Ovary (tissue), 9 donors: ENCODE measurements around the gene AMBRA1. TPM values are rescaled to one million over a fixed set of nuclear protein-coding genes. Genes with fewer than 3 reads are reported as not detected.

ENCODE experiments used
- DNase-seq, 5 donors: peaks; one replicate each; pipeline ENCODE4 v3.0.0-alpha.2; 2019 to 2020
- H3K27ac ChIP-seq, 2 donors: fragments of 200-600 bp; one replicate each; pipeline versions ENCODE4 v1.5.1 to v1.8.0; 2019 to 2022
- H3K27me3 ChIP-seq: fragments of 200-600 bp; one replicate; pipeline ENCODE4 v1.8.0; 2022
- H3K36me3 ChIP-seq: fragments of 200-600 bp; sonication (generic); one replicate; pipeline ENCODE4 v1.5.1; 2019
- H3K4me1 ChIP-seq: one replicate; pipeline ENCODE4 v1.8.1; 2013; ENCODE audit warnings: mild to moderate bottlenecking, moderate library complexity; ENCODE audit not compliant: insufficient read depth
- H3K4me3 ChIP-seq: fragments of 200-600 bp; sonication (generic); one replicate; pipeline ENCODE4 v1.5.1; 2017
- H3K9me3 ChIP-seq, 2 donors: fragments of 200-600 bp in 1 of 2; sonication (generic) in 1 of 2; one replicate each; pipeline versions ENCODE4 v1.5.1 to v1.8.1; 2013 to 2019; ENCODE audit warnings: mild to moderate bottlenecking in 1 of 2, moderate library complexity in 1 of 2
- EP300 ChIP-seq: sonication (generic); formaldehyde crosslinking; IDR thresholded peaks from one replicate; pipeline ENCODE4 v1.6.1; 2017; ENCODE audit warnings: antibody characterized with exemption
- POLR2A ChIP-seq: fragments of 450-650 bp; IDR thresholded peaks from one replicate; pipeline ENCODE4 v1.6.1; 2017; ENCODE audit warnings: antibody characterized with exemption, mild to moderate bottlenecking, moderate library complexity
- WGBS, 3 donors: extraction: QIAGEN DNeasy Blood & Tissue Kit in 1 of 3; methylation state at CpG; one replicate each; pipeline versions ENCODE4 v1.1.5 to v1.1.7; 2013 to 2017; 5-methylcytosine and 5-hydroxymethylcytosine counted together
- intact Hi-C, 4 donors: fragments of 100-400 bp; cut with DNase I; formaldehyde crosslinking; loops; one replicate each; pipeline versions ENCODE4 v1.11.0 to v1.15.1; 2022 to 2023
- polyA plus RNA-seq, 2 donors: library from polyadenylated mRNA; stranded (reverse); fragments of 200-250 nt in 1 of 2; fragments of 350-450 nt in 1 of 2; fragmentation: Illumina TruSeq in 1 of 2; extraction: RNeasy Lipid Tissue Mini Kit (QIAGEN cat#74804) in 1 of 2; gene quantifications; one replicate each; pipeline ENCODE4 v1.2.3, GENCODE V29; 2013 to 2014
- total RNA-seq, 7 donors: library from RNA; depleted of rRNA in 2 of 7; stranded (reverse); fragments of >200 nt in 2 of 7; fragmentation: NEBNext Ultra II Directional in 3 of 7; extraction: Animal tissue kit (Norgen Biotek cat#: 25700) in 3 of 7; gene quantifications; one replicate each; pipeline versions ENCODE4 v1.1.0 to v1.2.4, GENCODE V29; 2016 to 2023
- TF ChIP-seq, protein P1 (sequence below), 3 donors: fragments of 450-650 bp in 2 of 3; fragments of 200-600 bp in 1 of 3; IDR thresholded peaks; one replicate each; pipeline versions ENCODE4 v1.5.1 to v1.8.0; 2016 to 2022; ENCODE audit warnings: antibody characterized with exemption in 3 of 3, mild to moderate bottlenecking in 1 of 3
- donor health status: DM: no; HTN: no; CAD: no; lungs with moderate emphysema.
- donor health status: DM: no; HTN: no; CAD: no.
- donor health status: Bipolar disorder and iron deficiency.
- donor health status: DM: yes; HTN: yes; CAD: no.
- donor health status: DM: no; HTN: no; CAD: no.
- donor health status: DM: yes; HTN: yes; CAD: no.

The AMBRA1 gene
- total and polyA plus RNA-seq, 9 donors, result 18.7 to 38.1 (median 30.1) TPM

DNA sequence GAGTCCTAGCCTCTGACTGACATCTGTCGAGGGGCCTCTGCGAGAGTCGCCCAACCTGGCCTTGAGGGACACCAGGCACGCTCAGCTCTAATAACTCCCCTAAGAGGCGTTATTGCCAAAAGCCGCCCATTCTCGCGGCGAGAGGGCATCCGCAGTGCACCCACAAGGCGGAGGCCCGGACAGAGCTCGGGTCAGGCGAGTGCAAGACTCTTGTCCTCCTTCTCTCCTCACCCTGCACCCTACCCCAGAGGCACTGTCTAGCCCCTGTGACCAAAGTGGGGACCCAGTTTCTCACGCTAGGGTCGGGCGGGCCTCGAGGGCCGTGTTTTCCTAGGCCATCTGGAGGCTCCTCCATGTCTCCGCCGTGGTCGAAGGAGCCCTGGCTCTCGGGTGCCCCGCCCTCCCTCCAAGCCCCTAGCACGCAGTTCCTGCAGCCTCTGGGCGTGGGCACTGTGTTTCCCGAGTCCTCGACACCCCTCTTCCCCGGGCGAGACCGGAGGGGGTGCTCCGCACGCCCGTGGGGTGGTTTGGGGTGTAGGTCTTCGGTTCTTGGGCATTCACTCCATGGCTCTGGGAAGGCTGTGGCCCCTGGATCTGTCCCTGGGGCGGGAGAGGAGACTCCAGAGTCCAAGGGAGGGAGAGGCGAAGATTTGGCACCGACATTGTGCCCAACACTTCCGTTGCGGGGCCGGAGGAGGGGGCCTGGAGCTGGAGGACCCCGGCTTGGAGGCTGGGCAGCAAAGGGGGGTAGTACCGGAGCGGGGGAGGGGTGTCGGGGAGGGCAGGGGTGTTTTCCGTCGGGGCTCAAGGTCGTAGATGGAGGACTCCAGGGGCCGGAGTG lies 203.3 kb downstream of the AMBRA1 start:
- Histone ChIP-seq H3K27me3 (peaks cover 6% of the 10 kb centered on the region), H3K9me3 (no peaks in the 10 kb centered on the region), H3K27ac (no peak overlapping the region), H3K4me1 (peaks cover 19% of the 10 kb centered on the region), H3K4me3 (no peak overlapping the region), H3K36me3 (no peaks in the 10 kb centered on the region)
- WGBS, 3 donors, result 6 to 11% (median 7%) methylated on average over 45 to 49 of the region's 49 CpGs
- TF ChIP-seq, protein P1, sequence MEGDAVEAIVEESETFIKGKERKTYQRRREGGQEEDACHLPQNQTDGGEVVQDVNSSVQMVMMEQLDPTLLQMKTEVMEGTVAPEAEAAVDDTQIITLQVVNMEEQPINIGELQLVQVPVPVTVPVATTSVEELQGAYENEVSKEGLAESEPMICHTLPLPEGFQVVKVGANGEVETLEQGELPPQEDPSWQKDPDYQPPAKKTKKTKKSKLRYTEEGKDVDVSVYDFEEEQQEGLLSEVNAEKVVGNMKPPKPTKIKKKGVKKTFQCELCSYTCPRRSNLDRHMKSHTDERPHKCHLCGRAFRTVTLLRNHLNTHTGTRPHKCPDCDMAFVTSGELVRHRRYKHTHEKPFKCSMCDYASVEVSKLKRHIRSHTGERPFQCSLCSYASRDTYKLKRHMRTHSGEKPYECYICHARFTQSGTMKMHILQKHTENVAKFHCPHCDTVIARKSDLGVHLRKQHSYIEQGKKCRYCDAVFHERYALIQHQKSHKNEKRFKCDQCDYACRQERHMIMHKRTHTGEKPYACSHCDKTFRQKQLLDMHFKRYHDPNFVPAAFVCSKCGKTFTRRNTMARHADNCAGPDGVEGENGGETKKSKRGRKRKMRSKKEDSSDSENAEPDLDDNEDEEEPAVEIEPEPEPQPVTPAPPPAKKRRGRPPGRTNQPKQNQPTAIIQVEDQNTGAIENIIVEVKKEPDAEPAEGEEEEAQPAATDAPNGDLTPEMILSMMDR (IDR thresholded peaks at IDR 0.05), result no peak
- TF ChIP-seq POLR2A (no peak), EP300 (no peak)
- intact Hi-C loops, result loop anchor here in 1 of 4 donors (10.0 kb wide), 1 partner anchor 224 kb away; the partner anchor contains the start of genes ATG13 and HARBI1
- no peak for DNase-seq

DNA sequence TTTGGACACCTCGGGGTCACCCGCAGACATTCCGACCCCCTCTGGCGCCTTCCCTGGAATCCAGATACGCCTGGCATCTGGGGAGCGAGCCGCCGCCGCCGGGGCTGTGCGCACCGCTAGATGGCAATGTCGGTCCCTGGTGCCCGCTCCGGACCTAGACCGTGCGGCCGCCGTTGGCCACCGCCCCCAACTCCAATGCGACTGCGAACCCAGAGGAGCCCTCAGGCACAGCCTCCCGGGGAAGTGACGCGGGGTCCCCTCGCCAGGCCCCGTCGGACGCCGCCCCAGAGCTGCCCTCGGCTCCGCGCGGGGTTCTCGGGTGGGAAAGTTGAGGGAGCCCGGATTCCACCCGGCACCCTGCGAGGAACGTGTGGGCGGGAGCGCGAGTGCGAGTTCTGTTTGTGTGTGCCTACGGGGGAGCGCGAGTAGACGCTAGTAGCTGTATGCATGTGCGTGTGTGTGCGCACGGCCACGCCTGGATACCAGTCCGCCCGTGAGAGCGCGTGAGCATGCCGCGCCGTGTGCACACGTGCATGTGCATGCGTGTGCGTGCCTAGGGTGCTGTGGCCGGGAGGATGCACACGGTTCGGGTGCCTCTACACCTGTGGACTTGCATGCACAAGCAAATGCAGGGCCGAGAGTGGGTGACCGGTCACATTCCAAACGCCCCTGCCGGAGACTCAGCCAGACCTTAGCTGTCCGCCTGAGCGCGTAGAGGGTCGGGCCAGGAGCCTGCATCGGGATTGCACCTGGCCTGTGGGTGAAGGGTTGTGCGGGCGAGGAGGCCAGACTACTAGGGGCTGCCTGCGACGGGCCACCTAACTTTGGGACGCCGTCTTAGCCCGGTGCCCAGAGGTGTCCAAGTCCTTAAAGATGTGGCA lies 204.1 kb downstream of the AMBRA1 start:
- H3K9me3 ChIP-seq, result no peaks in the 10 kb centered on the region
- peak overlapping the region; percentile 2 for H3K4me3 ChIP-seq
- no peak overlapping the region for H3K27ac ChIP-seq
- peak; percentile 50 to 80 (median 67) for DNase-seq
- 1 to 2% (median 1%) methylated on average over 71 to 80 of the region's 80 CpGs for whole genome bisulfite sequencing, 3 donors
- peaks cover 6% of the 10 kb centered on the region for H3K27me3 ChIP-seq
- peaks cover 19% of the 10 kb centered on the region for H3K4me1 ChIP-seq
- intact Hi-C loops, result loop anchor here (2.0 to 10.0 kb wide), 4 partner anchors 148 to 228 kb away; partner anchors contain the start of genes ATG13 (in 4 of the 4) and HARBI1 (in 4 of the 4)
- no peak for TF ChIP-seq POLR2A
- TF ChIP-seq, protein P1 (IDR thresholded peaks at IDR 0.05), result peak; percentile 56 to 65 (median 61)
- H3K36me3 ChIP-seq, result no peaks in the 10 kb centered on the region

DNA sequence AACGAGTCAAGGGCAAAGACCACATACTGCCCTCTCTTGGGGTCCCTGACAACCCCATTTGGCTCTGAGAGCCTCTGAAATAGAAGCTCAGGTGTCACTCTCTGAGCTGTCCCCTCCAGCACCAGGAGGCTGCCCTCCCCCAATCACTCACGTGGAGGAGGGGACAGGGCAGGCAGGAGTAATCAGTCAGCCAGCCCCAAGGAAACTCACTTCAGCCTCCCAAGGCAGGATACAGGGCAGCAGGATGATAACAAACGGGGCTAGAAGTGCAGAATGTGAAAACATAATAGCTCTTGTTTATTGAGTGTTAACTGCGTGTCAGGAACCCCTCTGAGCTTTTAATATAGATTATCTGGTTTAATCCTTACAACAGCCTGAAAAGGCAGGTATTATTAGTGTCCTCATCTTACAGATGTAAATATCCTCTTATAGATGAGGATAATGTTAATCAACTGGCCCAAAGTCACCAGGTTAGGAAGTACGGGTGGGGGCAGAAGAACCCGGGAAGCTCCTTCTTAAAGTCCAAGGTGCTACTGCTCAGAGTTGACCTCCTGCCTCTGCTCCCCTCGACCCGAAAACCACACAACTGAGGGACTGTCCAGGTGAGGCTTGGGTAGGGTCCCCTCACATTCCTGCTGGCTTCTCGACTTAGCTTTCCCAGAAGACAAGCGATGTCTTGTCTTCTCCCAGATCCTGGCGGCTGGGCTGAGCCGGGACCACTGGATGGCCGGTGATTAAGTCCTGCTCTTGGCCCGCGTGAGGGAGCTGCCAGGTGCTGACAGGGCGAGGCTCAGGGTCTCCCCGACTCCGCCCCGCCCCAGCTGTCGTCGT lies 205.0 kb downstream of the AMBRA1 start:
- 3 to 5% (median 3%) methylated on average over 21 of the region's 21 CpGs for WGBS, 3 donors
- intact Hi-C loops, result loop anchor here in 3 of 4 donors (2.0 to 10.0 kb wide), 4 partner anchors 148 to 228 kb away; partner anchors contain the start of genes ATG13 (in 3 of the 3) and HARBI1 (in 3 of the 3)
- Histone ChIP-seq H3K36me3 (no peaks in the 10 kb centered on the region), H3K27ac (no peak overlapping the region), H3K9me3 (no peaks in the 10 kb centered on the region), H3K4me1 (peaks cover 19% of the 10 kb centered on the region), H3K4me3 (no peak overlapping the region), H3K27me3 (peaks cover 6% of the 10 kb centered on the region)
- TF ChIP-seq EP300, result no peak
- TF ChIP-seq, protein P1 (IDR thresholded peaks at IDR 0.05), result no peak
- TF ChIP-seq POLR2A, result no peak
- DNase-seq, result no peak
